Keratinocyte (primary cell): Measurements from ENCODE around the gene NLGN3. TPM values are rescaled to one million over a fixed set of nuclear protein-coding genes. Genes with fewer than 3 reads are reported as not detected.

ENCODE experiments used
- DNase-seq: peaks from one replicate; pipeline ENCODE4 v3.0.0-alpha.2; 2011; ENCODE audit warnings: low read depth, missing footprints, low spot score
- FAIRE-seq: peaks from 2 replicates; lab custom pipeline; 2011; peaks lifted over from hg19 to GRCh38; lab: Jason Lieb, UNC
- H2AFZ ChIP-seq: 2 replicates; pipeline ENCODE4 v1.6.0; 2012; ENCODE audit warnings: low read length, control low read depth, inconsistent platforms; ENCODE audit not compliant: control insufficient read depth
- H3K27ac ChIP-seq: 2 replicates; pipeline ENCODE4 v1.5.1; 2011; ENCODE audit warnings: low read length; ENCODE audit not compliant: control insufficient read depth, insufficient read depth
- H3K27me3 ChIP-seq: 3 replicates; pipeline ENCODE4 v1.6.0; 2011; ENCODE audit warnings: low read length; ENCODE audit not compliant: control insufficient read depth, insufficient read depth; ENCODE audit errors: extremely low read depth
- H3K36me3 ChIP-seq, 2 experiments: 2 replicates in 1 of 2; 3 replicates in 1 of 2; pipeline ENCODE4 v1.5.1; 2011; ENCODE audit warnings: low read length in 2 of 2, mild to moderate bottlenecking in 1 of 2; ENCODE audit not compliant: control insufficient read depth in 2 of 2, insufficient read depth in 2 of 2; ENCODE audit errors: extremely low read depth in 1 of 2
- H3K4me1 ChIP-seq: 3 replicates; pipeline ENCODE4 v1.5.1; 2011; ENCODE audit warnings: low read length; ENCODE audit not compliant: control insufficient read depth, insufficient read depth; ENCODE audit errors: extremely low read depth
- H3K4me2 ChIP-seq: 3 replicates; pipeline ENCODE4 v1.6.0; 2011; ENCODE audit warnings: low read depth, low read length; ENCODE audit not compliant: control insufficient read depth, insufficient read depth; ENCODE audit errors: extremely low read depth
- H3K4me3 ChIP-seq, 3 experiments: fragments of 200-600 bp in 1 of 3; sonication (generic) in 1 of 3; 2 replicates in 2 of 3; 3 replicates in 1 of 3; pipeline ENCODE4 v1.5.1; 2011 to 2016; ENCODE audit warnings: low read length in 3 of 3, mild to moderate bottlenecking in 3 of 3, control low read depth in 2 of 3, inconsistent platforms in 1 of 3, low read depth in 1 of 3, mixed read lengths in 1 of 3, mixed run types in 1 of 3, moderate library complexity in 1 of 3; ENCODE audit not compliant: control insufficient read depth in 2 of 3, insufficient read depth in 2 of 3; ENCODE audit errors: extremely low read depth in 1 of 3
- H3K79me2 ChIP-seq: 2 replicates; pipeline ENCODE4 v1.6.0; 2012; ENCODE audit warnings: low read length; ENCODE audit not compliant: control insufficient read depth, insufficient read depth
- H3K9ac ChIP-seq: 3 replicates; pipeline ENCODE4 v1.6.0; 2011; ENCODE audit warnings: low read length; ENCODE audit not compliant: control insufficient read depth, insufficient read depth; ENCODE audit errors: extremely low read depth
- H3K9me1 ChIP-seq: 3 replicates; pipeline ENCODE4 v1.6.0; 2011; ENCODE audit warnings: low read length; ENCODE audit not compliant: control insufficient read depth, insufficient read depth; ENCODE audit errors: extremely low read depth
- H3K9me3 ChIP-seq: 2 replicates; pipeline ENCODE4 v1.5.1; 2012; ENCODE audit warnings: low read depth, low read length; ENCODE audit not compliant: control insufficient read depth
- H4K20me1 ChIP-seq: 3 replicates; pipeline ENCODE4 v1.6.0; 2011; ENCODE audit warnings: low read length; ENCODE audit not compliant: control insufficient read depth, insufficient read depth; ENCODE audit errors: extremely low read depth
- CTCF ChIP-seq, 3 experiments: IDR thresholded peaks in 1 of 3; conservative IDR thresholded peaks in 1 of 3; optimal IDR thresholded peaks in 1 of 3; 2 replicates in 2 of 3; 3 replicates in 1 of 3; pipeline versions ENCODE3 to v1.5.1; 2011; ENCODE audit warnings: low read length in 3 of 3, mild to moderate bottlenecking in 3 of 3, moderate library complexity in 2 of 3, control low read depth in 1 of 3, inconsistent platforms in 1 of 3; ENCODE audit not compliant: insufficient read depth in 2 of 3; ENCODE audit errors: extremely low read depth in 1 of 3
- EZH2 ChIP-seq: IDR thresholded peaks from one replicate; pipeline ENCODE4 v1.6.1; 2012; ENCODE audit warnings: inconsistent platforms, mild to moderate bottlenecking, low read length, moderate library complexity
- dilution Hi-C: fragments of 300-500 bp; cut with MboI; formaldehyde crosslinking; loops from one replicate; pipeline ENCODE4 v1.7.0; 2020; ENCODE audit warnings: low sequenced_read_pairs; ENCODE audit not compliant: extremely low pct_ligation_motif_present
- polyA plus RNA-seq, 5 experiments: library from polyadenylated mRNA; depleted of rRNA in 3 of 5; stranded (reverse) in 3 of 5; stranded (forward) in 1 of 5; unstranded in 1 of 5; fragments of >200 nt; gene quantifications; 1 replicate in 1 of 5; 2 replicates in 3 of 5; 3 replicates in 1 of 5; pipeline versions ENCODE4 v1.2.1 to v1.2.3, GENCODE V29; 2011 to 2012; ENCODE audit warnings: missing spikeins in 2 of 5, low read depth in 1 of 5, low replicate concordance in 1 of 5

The NLGN3 gene
- polyA plus RNA-seq, 1 donor (not counting 4 experiments of a cell fraction or from before 2014, with no cell fraction given) = 0.05 TPM

GRCh38 chrX:71106427-71106826, 38.2 kb upstream of the NLGN3 start, which contains the start of gene CXorf65:
CXorf65 (minus strand) TSS chrX:71106740; CDS start chrX:71106556, 184 bp downstream.
- Histone ChIP-seq H3K4me3 (no peak within 1 kb of the TSS), H4K20me1 (no peaks in the 10 kb centered on the region), H3K79me2 (no peaks in the 10 kb centered on the region), H3K36me3 (no peaks in the 10 kb centered on the region), H3K4me1 (no peaks in the 10 kb centered on the region), H3K9me3 (no peaks in the 10 kb centered on the region), H3K4me2 (no peak within 1 kb of the TSS), H3K27ac (no peak within 1 kb of the TSS), H2AFZ (no peak within 1 kb of the TSS), H3K9ac (no peak within 1 kb of the TSS), H3K27me3 (no peaks in the 10 kb centered on the region), H3K9me1 (no peaks in the 10 kb centered on the region)
- dilution Hi-C loops = no loop called here
- DNase-seq (no peak), FAIRE-seq (no peak)
- TF ChIP-seq EZH2 = no peak

GRCh38 chrX:71107245-71107644, 37.4 kb upstream of the NLGN3 start:
- Histone ChIP-seq H3K4me1 (no peaks in the 10 kb centered on the region), H3K27ac (no peak overlapping the region), H3K27me3 (no peaks in the 10 kb centered on the region), H3K9me3 (no peaks in the 10 kb centered on the region), H2AFZ (no peak overlapping the region), H3K4me3 (no peak overlapping the region), H3K9ac (no peak overlapping the region), H3K9me1 (no peaks in the 10 kb centered on the region), H3K4me2 (no peak overlapping the region), H4K20me1 (no peaks in the 10 kb centered on the region), H3K79me2 (no peaks in the 10 kb centered on the region), H3K36me3 (no peaks in the 10 kb centered on the region)
- no peak for FAIRE-seq
- TF ChIP-seq EZH2 (no peak), CTCF (optimal IDR thresholded peaks at IDR 0.05 in 1 of 3, IDR thresholded peaks at IDR 0.05 in 1 of 3, conservative IDR thresholded peaks at IDR 0.05 in 1 of 3; ENCODE audit: extremely low read depth in 1 of 3, insufficient read depth in 2 of 3, low read length in 3 of 3) (no peak)
- dilution Hi-C loops = no loop called here
- DNase-seq = no peak

GRCh38 chrX:71107762-71108360, 36.8 kb upstream of the NLGN3 start:
- Histone ChIP-seq H3K27me3 (no peaks in the 10 kb centered on the region), H3K79me2 (no peaks in the 10 kb centered on the region), H3K4me1 (no peaks in the 10 kb centered on the region), H3K4me2 (no peak overlapping the region), H3K9me3 (no peaks in the 10 kb centered on the region), H3K36me3 (no peaks in the 10 kb centered on the region), H3K27ac (no peak overlapping the region), H3K9me1 (no peaks in the 10 kb centered on the region), H4K20me1 (no peaks in the 10 kb centered on the region), H3K4me3 (no peak overlapping the region), H3K9ac (no peak overlapping the region), H2AFZ (no peak overlapping the region)
- TF ChIP-seq EZH2 (no peak), CTCF (optimal IDR thresholded peaks at IDR 0.05 in 1 of 3, IDR thresholded peaks at IDR 0.05 in 1 of 3, conservative IDR thresholded peaks at IDR 0.05 in 1 of 3; ENCODE audit: extremely low read depth in 1 of 3, insufficient read depth in 2 of 3, low read length in 3 of 3) (no peak)
- no peak for DNase-seq
- dilution Hi-C loops = no loop called here
- FAIRE-seq = no peak
